SK-N-SH (cell line): ENCODE measurements around the gene TSPAN15. TPM values are rescaled to one million over a fixed set of nuclear protein-coding genes. Genes with fewer than 3 reads are reported as not detected.

Source experiments
- CTCF ChIA-PET: fragments of 300-600, 350-600 bp; formaldehyde crosslinking; extraction: SDS; loops from one replicate; lab custom pipeline; 2021; lab: Yijun Ruan, JAX
- POLR2A ChIA-PET: fragments of 350-600 bp; sonication (Branson Sonifier 250); formaldehyde crosslinking; extraction: SDS; loops from one replicate; lab custom pipeline; 2020; ENCODE audit warnings: antibody characterized with exemption, inconsistent platforms; lab: Yijun Ruan, JAX
- DNase-seq: peaks from one replicate; pipeline ENCODE4 v3.0.0; 2012
- H2AFZ ChIP-seq: fragments of 200-600 bp; sonication (generic); 2 replicates; pipeline ENCODE4 v1.8.1; 2016; ENCODE audit warnings: antibody characterized with exemption, mild to moderate bottlenecking, low read depth
- H3F3A ChIP-seq: fragments of 200-600 bp; sonication (generic); replicated peaks from 2 replicates; pipeline ENCODE3; 2016; ENCODE audit warnings: antibody characterized with exemption, mild to moderate bottlenecking; ENCODE audit not compliant: insufficient read depth
- H3K27ac ChIP-seq, 2 experiments: fragments of 200-500 bp in 1 of 2; fragments of 200-600 bp in 1 of 2; sonication (Bioruptor generic) in 1 of 2; sonication (generic), shearing (Covaris generic) in 1 of 2; 2 replicates each; pipeline versions ENCODE4 v1.5.1 to v1.6.1; 2014 to 2016; ENCODE audit warnings: low read depth in 2 of 2, inconsistent platforms in 1 of 2, low read length in 1 of 2, mild to moderate bottlenecking in 1 of 2, mixed read lengths in 1 of 2
- H3K27me3 ChIP-seq: fragments of 200-600 bp; sonication (generic), shearing (Covaris generic); 2 replicates; pipeline ENCODE4 v1.6.1; 2016; ENCODE audit warnings: mixed run types; ENCODE audit not compliant: insufficient read depth
- H3K36me3 ChIP-seq, 2 experiments: fragments of 200-500 bp in 1 of 2; fragments of 200-600 bp in 1 of 2; sonication (Bioruptor generic) in 1 of 2; sonication (generic) in 1 of 2; replicated peaks in 1 of 2; 2 replicates each; pipeline versions ENCODE3 to v1.5.1; 2014 to 2016; ENCODE audit warnings: low read length in 1 of 2, mild to moderate bottlenecking in 1 of 2; ENCODE audit not compliant: insufficient read depth in 2 of 2, control insufficient read depth in 1 of 2
- H3K4me1 ChIP-seq, 2 experiments: fragments of 200-500 bp in 1 of 2; fragments of 200-600 bp in 1 of 2; sonication (Bioruptor generic) in 1 of 2; sonication (generic), shearing (Covaris generic) in 1 of 2; 2 replicates each; pipeline versions ENCODE4 v1.5.1 to v1.6.1; 2014 to 2016; ENCODE audit warnings: low read depth in 1 of 2, low read length in 1 of 2, mixed run types in 1 of 2; ENCODE audit not compliant: insufficient read depth in 2 of 2, control insufficient read depth in 1 of 2
- H3K4me2 ChIP-seq: fragments of 200-600 bp; sonication (generic), shearing (Covaris generic); 2 replicates; pipeline ENCODE4 v1.6.1; 2017; ENCODE audit warnings: mixed run types
- H3K4me3 ChIP-seq, 2 experiments: fragments of 200-500 bp in 1 of 2; fragments of 200-600 bp in 1 of 2; sonication (Bioruptor generic) in 1 of 2; sonication (generic), shearing (Covaris generic) in 1 of 2; 2 replicates each; pipeline versions ENCODE4 v1.5.1 to v1.8.1; 2014 to 2016; ENCODE audit warnings: low read depth in 2 of 2, inconsistent platforms in 1 of 2, low read length in 1 of 2, mild to moderate bottlenecking in 1 of 2, mixed read lengths in 1 of 2, moderate library complexity in 1 of 2
- H3K79me2 ChIP-seq: fragments of 200-600 bp; sonication (generic); 2 replicates; pipeline ENCODE4 v1.8.1; 2017; ENCODE audit warnings: mild to moderate bottlenecking; ENCODE audit not compliant: insufficient read depth
- H3K9ac ChIP-seq: fragments of 200-600 bp; sonication (generic); 2 replicates; pipeline ENCODE4 v1.6.1; 2017; ENCODE audit warnings: mixed run types
- H3K9me2 ChIP-seq: fragments of 200-600 bp; sonication (generic); 2 replicates; pipeline ENCODE4 v1.6.1; 2017; ENCODE audit warnings: mixed run types
- H3K9me3 ChIP-seq: fragments of 200-600 bp; sonication (generic); 2 replicates; pipeline ENCODE4 v1.6.1; 2017; ENCODE audit warnings: mixed run types, mild to moderate bottlenecking, moderate library complexity
- H4K20me1 ChIP-seq: fragments of 200-600 bp; sonication (generic); 2 replicates; pipeline ENCODE4 v1.6.1; 2017; ENCODE audit warnings: mild to moderate bottlenecking, mixed run types; ENCODE audit not compliant: insufficient read depth
- ELF1 ChIP-seq: IDR thresholded peaks from 2 replicates; pipeline ENCODE4 v1.4.0; 2012
- EP300 ChIP-seq, 2 experiments: IDR thresholded peaks; 2 replicates each; pipeline versions ENCODE4 v1.4.0 to v1.6.1; 2012; ENCODE audit warnings: borderline replicate concordance in 1 of 2, low read depth in 1 of 2, low read length in 1 of 2
- FOXM1 ChIP-seq: IDR thresholded peaks from 2 replicates; pipeline ENCODE4 v1.4.0; 2012; ENCODE audit warnings: low read depth, mild to moderate bottlenecking
- JUND ChIP-seq: IDR thresholded peaks from 2 replicates; pipeline ENCODE4 v1.4.0; 2012
- MAX ChIP-seq: IDR thresholded peaks from 2 replicates; pipeline ENCODE4 v1.4.0; 2012; ENCODE audit warnings: low read depth
- MEF2A ChIP-seq: IDR thresholded peaks from 2 replicates; pipeline ENCODE4 v1.4.0; 2012; ENCODE audit warnings: low read depth, borderline replicate concordance
- MXI1 ChIP-seq: IDR thresholded peaks from 2 replicates; pipeline ENCODE4 v1.6.1; 2012; ENCODE audit warnings: mild to moderate bottlenecking, low read depth, low read length, improper control_type of control experiment
- POLR2AphosphoS5 ChIP-seq: IDR thresholded peaks from 2 replicates; pipeline ENCODE4 v1.6.1; 2012; ENCODE audit warnings: low read depth, low read length
- RAD21 ChIP-seq: IDR thresholded peaks from 2 replicates; pipeline ENCODE4 v1.6.1; 2012; ENCODE audit warnings: mild to moderate bottlenecking, low read length
- RCOR1 ChIP-seq: fragments of 150-350 bp; IDR thresholded peaks from 2 replicates; pipeline ENCODE4 v1.6.1; 2017; ENCODE audit warnings: antibody characterized with exemption, low read length
- REST ChIP-seq: IDR thresholded peaks from 2 replicates; pipeline ENCODE4 v1.6.1; 2012; ENCODE audit warnings: mild to moderate bottlenecking, low read depth, low read length, moderate library complexity
- RXRA ChIP-seq: IDR thresholded peaks from 2 replicates; pipeline ENCODE4 v1.4.0; 2012; ENCODE audit warnings: low read depth, mild to moderate bottlenecking, borderline replicate concordance
- SIN3A ChIP-seq: IDR thresholded peaks from 2 replicates; pipeline ENCODE4 v1.6.1; 2012; ENCODE audit warnings: low read depth, mild to moderate bottlenecking, low read length, moderate library complexity, borderline replicate concordance
- SMC3 ChIP-seq: IDR thresholded peaks from 2 replicates; pipeline ENCODE4 v1.6.1; 2012; ENCODE audit warnings: low read depth, low read length, improper control_type of control experiment
- USF2 ChIP-seq: fragments of 150-350 bp; IDR thresholded peaks from 2 replicates; pipeline ENCODE4 v1.6.1; 2017; ENCODE audit warnings: antibody characterized with exemption, low read length, low read depth, borderline replicate concordance
- WGBS: methylation state at CpG from one replicate; pipeline ENCODE4 v1.1.6; 2017; ENCODE audit warnings: low lambda C conversion rate; 5-methylcytosine and 5-hydroxymethylcytosine counted together
- polyA plus RNA-seq, 3 experiments: library from polyadenylated mRNA; depleted of rRNA; stranded (reverse); fragments of >200 nt; gene quantifications; 2 replicates each; pipeline ENCODE4 v1.2.3, GENCODE V29; 2012
- TF ChIP-seq, protein P1 (sequence below): IDR thresholded peaks from 2 replicates; pipeline ENCODE4; 2012
- TF ChIP-seq, protein P2 (sequence below): fragments of 200-600 bp; sonication (generic); IDR thresholded peaks from 2 replicates; pipeline ENCODE4 v1.6.1; 2017; ENCODE audit warnings: antibody characterized with exemption, mild to moderate bottlenecking, moderate library complexity

The TSPAN15 gene
- polyA plus RNA-seq, 1 of the 3 experiments (the other 2 are of a cell fraction), result 8.5 TPM

GRCh38 chr10:69467928-69468750, 16.9 kb downstream of the TSPAN15 start (continued):
- TF ChIP-seq POLR2AphosphoS5 (no peak), FOXM1 (no peak), USF2 (no peak), MXI1 (no peak), RCOR1 (no peak)

DNA sequence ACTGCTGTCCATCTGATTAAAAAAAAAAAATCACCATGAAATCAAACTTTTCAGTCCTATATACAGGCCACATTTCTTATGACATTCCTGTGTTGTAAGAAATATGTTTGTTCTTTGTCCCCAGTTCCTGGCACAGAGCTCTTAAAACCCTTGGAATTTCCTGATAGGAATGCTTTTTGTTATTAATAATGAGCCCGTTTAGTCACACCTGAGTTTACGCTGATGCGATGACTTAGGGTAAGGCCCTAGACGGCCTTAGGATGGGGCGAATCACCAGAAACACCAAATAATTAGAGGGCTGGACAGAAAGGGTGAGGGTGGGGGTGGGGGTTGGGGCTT, 17.5 kb downstream of the TSPAN15 start:
- no peaks in the 10 kb centered on the region for H3K9me3 ChIP-seq
- H3K27me3 ChIP-seq, result no peaks in the 10 kb centered on the region
- ChIA-PET CTCF (interaction anchor here (1.1 kb wide), 1 partner anchor 61 kb away, joined by 3 read pairs; no protein-coding TSS in a partner anchor), POLR2A (no interaction called here)
- no peaks in the 10 kb centered on the region for H3K79me2 ChIP-seq
- H3F3A ChIP-seq, result no peaks in the 10 kb centered on the region
- WGBS, result 76% methylated on average over 5 of the region's 5 CpGs
- no peak overlapping the region for H3K27ac ChIP-seq
- no peak for DNase-seq
- TF ChIP-seq MAX, result no peak
- no peak for TF ChIP-seq SMC3
- no peak for TF ChIP-seq RXRA
- TF ChIP-seq SIN3A, result no peak
- no peak overlapping the region for H2AFZ ChIP-seq
- H3K9ac ChIP-seq, result no peak overlapping the region
- no peaks in the 10 kb centered on the region for H3K36me3 ChIP-seq
- no peaks in the 10 kb centered on the region for H4K20me1 ChIP-seq
- H3K9me2 ChIP-seq, result no peaks in the 10 kb centered on the region
- H3K4me2 ChIP-seq, result no peak overlapping the region
- no peak overlapping the region for H3K4me3 ChIP-seq
- peaks cover 8 to 11% of the 10 kb centered on the region in 2 experiments; a peak in 2 of 4 replicates for H3K4me1 ChIP-seq

- H4K20me1 ChIP-seq, result no peaks in the 10 kb centered on the region
- 100% methylated on average over 1 of the region's 1 CpG for WGBS
- ChIA-PET CTCF (no interaction called here), POLR2A (no interaction called here)
- no peak for DNase-seq
- H2AFZ ChIP-seq, result no peak overlapping the region
- H3K27me3 ChIP-seq, result no peaks in the 10 kb centered on the region
- no peak overlapping the region for H3K27ac ChIP-seq
- no peaks in the 10 kb centered on the region for H3K9me3 ChIP-seq
- H3K4me2 ChIP-seq, result no peak overlapping the region
- no peaks in the 10 kb centered on the region for H3K9me2 ChIP-seq
- no peaks in the 10 kb centered on the region for H3K36me3 ChIP-seq
- H3K9ac ChIP-seq, result no peak overlapping the region
- no peaks in the 10 kb centered on the region for H3K79me2 ChIP-seq
- no peaks in the 10 kb centered on the region for H3F3A ChIP-seq
- H3K4me1 ChIP-seq, result peaks cover 16 to 17% of the 10 kb centered on the region in 2 experiments; a peak in 3 of 4 replicates
- no peak overlapping the region for H3K4me3 ChIP-seq
- TF ChIP-seq MEF2A (no peak), REST (no peak), EP300 (IDR thresholded peaks at IDR 0.05; ENCODE audit: borderline replicate concordance in 1 of 2, low read depth in 1 of 2, low read length in 1 of 2) (no peak), JUND (no peak), ELF1 (no peak), FOXM1 (no peak), RXRA (no peak), RAD21 (no peak), SIN3A (no peak)
- TF ChIP-seq, protein P1, sequence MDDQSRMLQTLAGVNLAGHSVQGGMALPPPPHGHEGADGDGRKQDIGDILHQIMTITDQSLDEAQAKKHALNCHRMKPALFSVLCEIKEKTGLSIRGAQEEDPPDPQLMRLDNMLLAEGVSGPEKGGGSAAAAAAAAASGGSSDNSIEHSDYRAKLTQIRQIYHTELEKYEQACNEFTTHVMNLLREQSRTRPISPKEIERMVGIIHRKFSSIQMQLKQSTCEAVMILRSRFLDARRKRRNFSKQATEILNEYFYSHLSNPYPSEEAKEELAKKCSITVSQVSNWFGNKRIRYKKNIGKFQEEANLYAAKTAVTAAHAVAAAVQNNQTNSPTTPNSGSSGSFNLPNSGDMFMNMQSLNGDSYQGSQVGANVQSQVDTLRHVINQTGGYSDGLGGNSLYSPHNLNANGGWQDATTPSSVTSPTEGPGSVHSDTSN, result no peak
- TF ChIP-seq, protein P2, sequence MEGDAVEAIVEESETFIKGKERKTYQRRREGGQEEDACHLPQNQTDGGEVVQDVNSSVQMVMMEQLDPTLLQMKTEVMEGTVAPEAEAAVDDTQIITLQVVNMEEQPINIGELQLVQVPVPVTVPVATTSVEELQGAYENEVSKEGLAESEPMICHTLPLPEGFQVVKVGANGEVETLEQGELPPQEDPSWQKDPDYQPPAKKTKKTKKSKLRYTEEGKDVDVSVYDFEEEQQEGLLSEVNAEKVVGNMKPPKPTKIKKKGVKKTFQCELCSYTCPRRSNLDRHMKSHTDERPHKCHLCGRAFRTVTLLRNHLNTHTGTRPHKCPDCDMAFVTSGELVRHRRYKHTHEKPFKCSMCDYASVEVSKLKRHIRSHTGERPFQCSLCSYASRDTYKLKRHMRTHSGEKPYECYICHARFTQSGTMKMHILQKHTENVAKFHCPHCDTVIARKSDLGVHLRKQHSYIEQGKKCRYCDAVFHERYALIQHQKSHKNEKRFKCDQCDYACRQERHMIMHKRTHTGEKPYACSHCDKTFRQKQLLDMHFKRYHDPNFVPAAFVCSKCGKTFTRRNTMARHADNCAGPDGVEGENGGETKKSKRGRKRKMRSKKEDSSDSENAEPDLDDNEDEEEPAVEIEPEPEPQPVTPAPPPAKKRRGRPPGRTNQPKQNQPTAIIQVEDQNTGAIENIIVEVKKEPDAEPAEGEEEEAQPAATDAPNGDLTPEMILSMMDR, result no peak
Observed at GRCh38 chr10:69469976-69470375, 18.7 kb downstream of the TSPAN15 start.
